NCI-H748 (cell line): Measurements from ENCODE around the gene USP3.
"Not testable (repeated sequence)": the region's sequence is repeated elsewhere in the genome, so short reads cannot be mapped to it uniquely, and the experiment has no call there.

ENCODE experiments used
- DNase-seq: peaks from one replicate; lab custom pipeline; 2025; ENCODE audit not compliant: unreplicated experiment; lab: John Stamatoyannopoulos, UW

Gene USP3

DNA sequence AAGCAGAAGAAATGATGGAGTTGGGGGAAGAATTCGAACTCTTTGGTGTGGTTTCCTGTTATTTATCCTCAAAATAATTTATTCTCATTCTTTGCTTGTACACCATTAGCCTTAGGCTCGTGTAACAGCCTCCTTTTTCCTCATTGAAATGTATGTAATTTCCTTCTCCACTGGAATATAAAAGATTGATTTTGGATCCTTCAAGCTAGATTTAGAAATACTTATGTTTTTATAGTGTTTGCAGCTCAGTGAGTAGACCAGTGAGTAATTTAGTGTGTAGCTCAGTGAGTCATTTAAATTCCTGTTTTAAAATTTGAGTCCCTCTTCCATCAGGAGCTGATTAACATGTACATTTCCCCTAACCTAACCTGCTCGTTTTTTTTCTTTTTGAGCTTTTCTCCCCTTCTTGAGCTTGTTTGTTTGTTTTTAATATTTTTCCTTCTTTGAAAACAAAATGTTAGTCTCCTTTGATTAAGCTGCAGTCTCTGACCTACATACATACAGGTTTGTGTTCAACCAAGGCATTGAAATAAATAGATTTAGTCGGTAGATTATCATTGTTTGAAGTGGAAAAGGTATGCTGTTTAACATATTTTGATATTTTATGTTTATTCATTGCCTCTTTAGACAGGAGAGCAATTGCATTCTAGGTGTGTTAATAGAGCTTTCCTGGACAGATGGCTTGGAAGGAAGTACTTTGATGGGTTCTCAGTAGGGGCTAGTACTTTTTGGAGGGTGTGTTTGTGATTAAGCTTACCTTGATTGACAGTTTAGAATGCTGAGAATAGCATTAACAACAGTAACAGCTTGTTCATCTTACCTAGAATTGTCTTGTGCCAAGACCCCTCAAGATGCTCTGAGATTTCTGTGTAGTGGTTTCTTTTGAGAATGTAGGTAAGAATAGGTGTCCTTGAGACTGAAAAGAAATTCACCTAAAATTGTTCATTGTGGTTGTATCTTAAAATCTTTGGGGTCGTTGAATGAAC, 5.9 kb downstream of the USP3 start:
- DNase-seq: no peak

- DNase-seq: no peak
Measured at GRCh38 chr15:63512148-63512547, 7.8 kb downstream of the USP3 start.

DNA sequence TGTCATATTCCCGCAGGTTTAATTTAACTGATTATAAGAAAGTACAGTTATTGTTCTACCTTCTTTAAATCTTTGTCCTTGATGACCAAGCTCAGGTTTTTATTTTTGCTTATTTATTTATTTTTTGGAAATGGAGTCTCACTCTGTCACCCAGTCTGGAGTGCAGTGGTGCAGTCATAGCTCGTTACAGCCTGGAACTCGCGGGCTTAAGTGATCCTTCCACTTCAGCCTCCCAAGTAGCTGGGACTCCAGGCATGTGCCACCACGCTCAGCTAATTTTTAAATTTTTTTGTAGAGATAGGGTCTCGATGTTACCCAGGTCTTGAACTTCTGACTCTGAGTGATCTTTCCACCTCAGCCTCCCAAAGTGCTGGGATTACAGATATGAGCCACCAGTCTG, 8.9 kb downstream of the USP3 start:
- no peak for DNase-seq

GRCh38 chr15:63513728-63514127, 9.3 kb downstream of the USP3 start:
- DNase-seq: no peak

DNA sequence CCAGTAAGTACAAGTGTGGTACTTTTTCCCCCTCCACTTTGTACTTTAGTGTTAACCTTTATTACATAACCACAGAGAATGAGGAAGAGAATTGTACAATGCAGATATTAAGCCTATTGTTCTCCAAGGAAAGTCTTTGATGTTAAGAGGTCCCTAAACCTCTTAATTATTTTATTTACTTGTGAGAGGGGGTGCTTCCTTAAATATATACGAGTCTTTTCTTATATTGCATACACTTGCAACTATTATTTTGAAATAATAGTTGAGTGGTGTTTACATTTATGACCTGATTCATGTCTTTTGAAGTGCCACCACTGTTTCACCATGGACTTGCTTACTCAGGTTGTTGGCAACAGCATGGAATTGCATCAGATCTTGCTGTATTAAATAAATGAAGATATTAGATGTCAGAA, 10.1 kb downstream of the USP3 start:
- DNase-seq: no peak

GRCh38 chr15:63517202-63517601, 12.8 kb downstream of the USP3 start:
- no peak for DNase-seq

DNA sequence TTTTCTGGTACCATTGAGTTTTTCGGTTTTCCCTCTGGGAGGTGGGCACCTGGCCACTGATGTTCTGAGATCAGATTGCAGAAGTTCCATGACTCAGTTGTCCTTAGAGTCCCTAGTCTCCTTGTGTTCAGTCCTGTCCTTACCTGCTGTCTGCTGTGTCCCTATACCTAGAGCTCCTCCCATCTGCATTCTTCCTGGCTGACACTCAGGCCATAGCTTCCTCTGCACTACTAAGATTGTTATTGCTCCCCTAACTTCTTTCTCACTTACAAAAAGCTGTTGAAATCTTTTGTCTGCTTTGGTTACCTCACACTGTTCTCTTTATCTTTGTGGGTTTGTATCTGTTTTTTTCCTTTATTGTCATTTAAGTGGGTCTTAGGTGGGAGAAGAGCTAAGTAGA, 13.2 kb downstream of the USP3 start:
- no peak for DNase-seq

DNA sequence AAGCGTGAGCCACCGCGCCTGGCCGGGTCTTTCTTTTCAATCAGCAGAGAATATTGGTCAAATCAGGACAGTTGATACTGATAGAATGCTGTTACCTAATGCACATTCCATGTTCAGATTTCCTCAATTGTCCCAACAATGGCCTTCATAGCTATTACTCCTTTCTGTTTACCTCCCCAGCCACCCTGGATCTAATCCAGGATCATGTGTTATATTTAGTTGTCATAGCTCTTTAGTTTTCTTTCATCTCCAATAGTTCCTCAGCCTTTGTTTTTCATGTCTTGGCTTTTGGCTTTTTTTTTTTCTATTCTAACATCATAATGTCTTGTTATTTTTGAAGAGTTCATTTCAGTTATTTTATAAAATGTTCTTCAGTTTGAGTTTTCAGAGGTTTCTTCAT, 14.6 kb downstream of the USP3 start:
- DNase-seq: no peak

DNA sequence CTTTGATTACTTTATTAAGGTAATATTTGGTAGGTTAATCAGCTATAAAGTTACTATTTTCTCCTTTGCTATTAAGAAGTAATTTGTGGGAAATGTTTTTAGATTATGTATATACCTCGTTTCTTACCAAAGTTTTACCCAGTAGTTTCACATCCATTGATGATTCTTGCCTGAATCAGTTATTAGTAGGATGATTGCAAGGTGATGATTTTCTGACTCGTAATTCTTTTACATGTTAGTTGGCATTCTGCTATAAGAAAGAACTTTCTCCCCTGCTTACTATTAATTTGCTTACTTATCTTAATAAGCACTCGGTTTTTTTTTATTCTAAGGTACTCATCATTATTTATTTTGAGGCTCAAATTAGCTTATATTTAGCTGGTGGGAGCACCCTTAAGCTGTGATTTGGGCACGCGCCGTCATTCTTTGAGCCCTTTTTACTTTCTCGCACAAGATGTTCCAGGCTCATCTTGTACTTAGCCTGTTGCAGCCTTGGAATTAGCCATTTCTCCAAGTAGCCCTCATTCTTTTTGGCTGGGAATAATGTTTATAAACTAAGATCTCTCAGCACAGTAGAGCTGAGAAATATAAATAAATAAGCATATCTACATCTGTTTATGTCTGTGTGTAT, 15.3 kb downstream of the USP3 start:
- DNase-seq: no peak

- DNase-seq: not testable (repeated sequence)
Measured at GRCh38 chr15:63520462-63520861, 16.1 kb downstream of the USP3 start.

DNA sequence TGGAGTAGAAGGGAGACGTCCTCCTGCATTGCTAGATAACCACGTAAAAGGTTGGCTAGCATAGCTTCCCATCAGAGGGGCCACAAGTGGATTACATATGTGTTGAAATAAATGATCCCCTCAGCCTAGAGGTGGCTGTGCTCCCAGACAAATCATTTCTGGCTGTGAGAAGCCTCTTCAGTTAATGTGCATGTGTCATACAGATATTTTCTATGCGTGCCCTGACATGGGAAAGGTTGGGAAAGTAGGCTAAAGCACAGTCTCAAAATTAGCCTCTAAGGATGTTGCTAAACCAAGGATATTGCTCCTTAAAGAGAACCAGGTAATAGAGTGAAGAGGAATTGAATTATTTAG, 17.8 kb downstream of the USP3 start:
- DNase-seq: no peak

GRCh38 chr15:63523306-63523990, 19.1 kb downstream of the USP3 start:
- DNase-seq: no peak

DNA sequence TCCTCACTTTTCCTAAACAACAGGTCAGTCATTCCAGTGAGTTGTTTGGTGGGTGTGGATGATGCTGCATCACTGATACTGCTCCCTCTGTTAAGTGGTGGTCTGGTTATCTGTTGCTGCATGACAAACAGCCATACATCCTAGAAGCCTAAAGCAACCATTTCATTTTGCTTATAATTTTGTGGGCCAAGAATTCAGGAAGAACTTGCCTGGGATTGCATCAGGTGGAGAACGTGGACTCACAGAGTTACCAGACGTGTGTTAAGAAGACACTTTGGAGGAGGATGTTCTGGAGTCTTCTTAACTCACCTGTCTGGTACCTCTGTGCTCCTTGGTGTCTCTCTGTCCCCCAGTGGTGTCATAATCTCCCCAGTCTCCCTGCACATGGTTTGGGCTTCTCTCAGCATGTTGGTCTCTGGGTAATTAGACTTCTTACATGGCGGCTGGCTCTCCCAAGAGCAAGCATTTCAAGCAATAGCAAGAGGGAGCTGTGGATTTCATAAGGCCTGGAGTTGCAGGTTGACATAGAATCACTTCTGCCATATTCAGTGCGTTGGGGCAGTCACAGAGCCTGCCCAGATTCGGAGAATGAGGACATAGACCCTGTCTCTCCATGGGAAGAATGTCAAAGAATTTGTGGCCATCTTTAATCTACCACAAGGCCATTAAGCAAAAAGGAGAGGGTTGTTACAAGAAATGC, 20.1 kb downstream of the USP3 start:
- no peak for DNase-seq

GRCh38 chr15:63526401-63526800, 22.0 kb downstream of the USP3 start:
- no peak for DNase-seq

- DNase-seq: no peak
Measured at GRCh38 chr15:63528138-63528659, 23.8 kb downstream of the USP3 start.

- DNase-seq: no peak
Measured at GRCh38 chr15:63530235-63530634, 25.8 kb downstream of the USP3 start.

GRCh38 chr15:63530752-63531299, 26.4 kb downstream of the USP3 start:
- DNase-seq: no peak

- no peak for DNase-seq
Measured at GRCh38 chr15:63531586-63531985, 27.2 kb downstream of the USP3 start.

DNA sequence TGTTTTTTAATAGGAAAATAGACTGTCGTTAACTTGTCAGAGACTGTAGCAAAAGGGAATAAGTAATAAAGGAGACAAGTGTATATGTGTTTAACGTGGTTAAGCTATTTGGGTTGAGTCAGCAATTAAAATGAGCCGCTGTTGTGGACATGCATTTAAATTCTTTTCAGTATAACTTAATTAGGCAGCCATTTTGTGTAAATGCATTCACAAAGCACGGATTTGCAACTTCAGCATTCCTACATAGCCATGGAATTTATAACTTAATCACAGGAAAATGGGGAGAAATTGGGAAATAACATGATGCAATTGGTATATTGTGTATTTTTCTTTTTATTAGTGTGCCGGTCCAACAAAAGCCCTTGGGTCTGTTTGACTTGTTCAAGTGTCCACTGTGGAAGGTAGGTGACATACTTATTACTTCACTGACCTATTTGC, 27.9 kb downstream of the USP3 start:
- no peak for DNase-seq

GRCh38 chr15:63534888-63535287, 30.5 kb downstream of the USP3 start:
- DNase-seq: not testable (repeated sequence)

DNA sequence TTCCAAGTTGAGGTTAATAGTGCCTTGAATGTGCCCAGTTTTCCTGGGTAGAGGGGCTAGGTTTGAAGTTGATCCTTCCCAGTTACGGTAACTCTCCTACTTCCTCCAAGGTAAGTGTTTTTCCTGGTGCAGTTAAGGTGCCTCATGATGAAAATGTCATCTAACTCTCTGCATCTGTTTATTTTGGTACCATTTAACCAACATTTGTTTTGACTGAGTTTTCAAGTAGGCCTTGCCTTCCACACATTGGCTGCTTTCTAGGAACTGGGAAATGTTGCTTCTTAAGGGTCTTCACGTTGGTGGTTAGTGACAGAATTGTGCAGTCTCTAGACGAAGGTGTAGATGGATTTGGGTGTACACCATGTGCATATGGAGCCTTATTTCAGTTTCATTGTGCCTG, 31.3 kb downstream of the USP3 start:
- no peak for DNase-seq
